ENCODE data around the gene NDUFS7.
"Not testable (repeated sequence)": the region's sequence is repeated elsewhere in the genome, so short reads cannot be mapped to it uniquely, and the experiment has no call there.

Gene NDUFS7

GRCh38 chr19:1420085-1420484, 36.4 kb downstream of the NDUFS7 start:
- DNase-seq, result not testable (repeated sequence)

GRCh38 chr19:1420590-1420989, 36.9 kb downstream of the NDUFS7 start:
- no peak for DNase-seq

GRCh38 chr19:1421218-1421957, 37.7 kb downstream of the NDUFS7 start:
- DNase-seq, result no peak

GRCh38 chr19:1421958-1422305, 38.2 kb downstream of the NDUFS7 start:
- DNase-seq, result no peak

- no peak for DNase-seq
Measured at GRCh38 chr19:1422360-1422759, 38.7 kb downstream of the NDUFS7 start.

- DNase-seq, result no peak
Measured at GRCh38 chr19:1422943-1423342, 39.2 kb downstream of the NDUFS7 start.

- DNase-seq, result no peak
Measured at GRCh38 chr19:1423436-1424191, 39.9 kb downstream of the NDUFS7 start.

GRCh38 chr19:1424192-1424955, 40.7 kb downstream of the NDUFS7 start:
- no peak for DNase-seq

GRCh38 chr19:1425102-1425837, 41.6 kb downstream of the NDUFS7 start:
- no peak for DNase-seq

GRCh38 chr19:1425902-1426301, 42.2 kb downstream of the NDUFS7 start:
- DNase-seq, result no peak

GRCh38 chr19:1426736-1427135, 43.0 kb downstream of the NDUFS7 start:
- no peak for DNase-seq

- no peak for DNase-seq
Measured at GRCh38 chr19:1427221-1427920, 43.7 kb downstream of the NDUFS7 start.

- no peak for DNase-seq
Measured at GRCh38 chr19:1428738-1429391, 45.2 kb downstream of the NDUFS7 start.

GRCh38 chr19:1429750-1430149, 46.0 kb downstream of the NDUFS7 start:
- DNase-seq, result no peak

GRCh38 chr19:1430246-1430645, 46.5 kb downstream of the NDUFS7 start:
- DNase-seq, result no peak

GRCh38 chr19:1431759-1432506, 48.2 kb downstream of the NDUFS7 start:
- DNase-seq, result no peak

GRCh38 chr19:1432507-1432887, 48.8 kb downstream of the NDUFS7 start:
- DNase-seq, result no peak

- no peak for DNase-seq
Measured at GRCh38 chr19:1433119-1434039, 49.7 kb downstream of the NDUFS7 start.

GRCh38 chr19:1434040-1434366, 50.3 kb downstream of the NDUFS7 start:
- DNase-seq, result no peak

GRCh38 chr19:1434577-1435060, 50.9 kb downstream of the NDUFS7 start:
- no peak for DNase-seq

Data from activated CD4-positive, alpha-beta T cell treated with anti-CD3 and anti-CD28 coated beads, Interleukin-2, amount 50 U/mL, for 16 hours (primary cell).